Mesendoderm (in vitro differentiated cells): ENCODE data around the gene MARCOL. TPM values are rescaled to one million over a fixed set of nuclear protein-coding genes. Genes with fewer than 3 reads are reported as not detected.

ENCODE experiments used
- small RNA-seq: library from polyadenylated mRNA; stranded (forward); fragments of <200 nt; extraction: miRNeasy Mini kit (QIAGEN cat#:217004); gene quantifications from one replicate; pipeline ENCODE3, GENCODE V24; 2013; ENCODE audit not compliant: insufficient read depth

MARCOL gene

Small RNAs within 50 kb of the gene (small RNA-seq; reads per million reads assigned to genes)
- not detected for gene HMGN1P16
